HG02588 (cell line): ENCODE results near the gene HPS1.

Source experiments
- ATAC-seq: cut with Tn5 transposase; IDR thresholded peaks from one replicate; pipeline ENCODE4 v1.9.1; 2021; ENCODE audit warnings: mild to moderate bottlenecking, moderate library complexity; ENCODE audit not compliant: unreplicated experiment

Gene HPS1

DNA sequence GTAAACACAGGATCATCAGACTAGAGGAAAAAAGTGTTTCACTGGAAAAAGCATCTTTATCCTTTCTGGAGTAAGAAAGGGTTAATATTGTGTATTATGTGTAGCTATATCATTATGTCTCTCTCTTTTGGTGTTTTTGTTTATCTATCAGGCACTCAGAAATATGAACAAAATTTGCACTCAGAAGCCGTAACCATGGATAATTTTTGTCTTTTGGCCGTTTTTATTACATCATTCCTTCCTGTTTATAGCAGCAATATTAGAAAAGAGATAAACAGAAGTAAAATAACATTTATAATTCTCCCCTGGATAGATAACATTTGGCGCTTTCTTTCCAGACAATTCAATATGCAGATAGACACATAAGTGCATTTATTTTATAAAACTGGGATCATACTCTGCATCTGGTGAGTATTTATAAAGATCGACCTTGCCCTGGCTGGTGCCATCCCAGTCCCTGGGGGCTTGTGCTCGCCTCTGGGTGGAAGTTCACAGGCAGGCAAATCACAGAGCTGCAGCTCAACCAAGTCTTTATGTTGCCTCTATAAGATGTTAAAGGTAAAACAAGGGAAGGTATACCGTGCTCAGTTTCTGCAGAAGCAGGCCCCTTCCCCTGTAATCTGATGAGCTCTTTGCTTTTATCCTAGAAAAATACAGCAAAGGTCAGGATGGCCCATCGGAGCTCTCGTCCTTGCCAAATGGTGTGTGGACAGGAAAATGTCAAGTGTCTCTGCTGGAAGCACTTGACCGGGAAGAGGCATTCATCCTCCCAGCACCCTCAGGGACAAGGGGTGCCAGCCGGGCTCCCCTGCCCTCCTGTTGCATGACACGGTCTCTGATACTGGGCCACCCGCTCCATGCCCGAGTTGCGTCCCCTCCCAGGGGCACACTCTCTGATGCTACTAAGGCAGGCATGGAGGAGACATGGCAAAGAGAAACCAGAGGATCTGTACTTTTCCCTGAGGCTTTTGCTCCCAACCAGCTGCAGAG is 75.6 kb downstream of the HPS1 start:
- ATAC-seq = no peak

DNA sequence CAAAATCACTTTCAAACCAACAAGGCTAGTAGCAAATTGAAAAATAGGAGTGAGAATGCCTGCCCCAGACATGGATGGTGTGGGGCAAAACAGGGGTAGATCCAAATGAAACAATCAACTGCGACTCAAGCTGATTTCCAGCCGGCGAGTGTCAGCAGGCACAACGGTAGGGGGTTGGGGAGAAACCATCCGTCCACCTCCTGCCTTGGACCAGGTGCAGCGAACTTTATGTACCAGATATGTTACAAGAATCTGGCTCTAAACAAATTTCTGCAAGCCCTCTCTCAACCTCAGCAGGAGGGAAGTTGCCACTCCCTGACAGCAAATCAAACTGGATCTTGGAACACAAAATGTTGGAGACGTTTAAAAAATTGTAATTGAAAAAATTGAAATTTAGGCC is 76.9 kb downstream of the HPS1 start:
- no peak for ATAC-seq

- ATAC-seq = no peak
Measured at GRCh38 chr10:98368644-98369043, 78.1 kb downstream of the HPS1 start.

GRCh38 chr10:98367604-98368451 is 78.9 kb downstream of the HPS1 start:
- ATAC-seq = no peak
